GM12878 (cell line): ENCODE measurements around the gene PARN. TPM values are rescaled to one million over a fixed set of nuclear protein-coding genes. Genes with fewer than 3 reads are reported as not detected.

Experiments
- ATAC-seq: fragments of 200-7000 bp; cut with Tn5 transposase; 3 replicates; pipeline ENCODE4 v1.9.1; 2020; ENCODE audit warnings: mild to moderate bottlenecking, moderate library complexity
- BruUV-seq: library from RNA; stranded (reverse); fragments of 400-500 nt; replicated peaks from 2 replicates; lab custom pipeline; 2021; lab: Mats Ljungman, UMichigan
- CTCF ChIA-PET: fragments of 300-600 bp; sonication (Branson Sonifier 250); formaldehyde crosslinking; extraction: SDS; loops from one replicate; lab custom pipeline; 2021; ENCODE audit warnings: inconsistent platforms; lab: Yijun Ruan, JAX
- POLR2A ChIA-PET: fragments of 350-600 bp; formaldehyde crosslinking; extraction: SDS; loops from one replicate; lab custom pipeline; 2021; ENCODE audit warnings: inconsistent platforms; lab: Charles Lee
- RAD21 ChIA-PET: fragments of 300-600 bp; sonication (Branson Sonifier 250); formaldehyde crosslinking; loops from one replicate; lab custom pipeline; 2023; ENCODE audit warnings: antibody characterized with exemption; ENCODE audit not compliant: unreplicated experiment; lab: Charles Lee
- SMC1A ChIA-PET: fragments of 300-600 bp; sonication (Branson Sonifier 250); formaldehyde crosslinking; loops from one replicate; lab custom pipeline; 2023; ENCODE audit not compliant: unreplicated experiment, uncharacterized antibody; lab: Charles Lee
- DNase-seq: peaks from one replicate; pipeline ENCODE4 v3.0.0-alpha.2; 2011; ENCODE audit warnings: low read depth, low spot score
- FAIRE-seq: peaks from 3 replicates; lab custom pipeline; 2011; peaks lifted over from hg19 to GRCh38; lab: Jason Lieb, UNC
- H2AFZ ChIP-seq: 2 replicates; pipeline ENCODE4 v1.6.0; 2011; ENCODE audit warnings: low read depth, low read length, control low read depth; ENCODE audit not compliant: control insufficient read depth
- H3K27ac ChIP-seq: 2 replicates; pipeline ENCODE4 v1.5.1; 2011; ENCODE audit warnings: control low read depth; ENCODE audit not compliant: control insufficient read depth, insufficient read depth
- H3K27me3 ChIP-seq, 2 experiments: replicated peaks in 1 of 2; 2 replicates each; pipeline versions ENCODE4 v1.6.0 to v1.6.1; 2011; ENCODE audit warnings: low read length in 1 of 2; ENCODE audit not compliant: control insufficient read depth in 2 of 2, insufficient read depth in 2 of 2
- H3K36me3 ChIP-seq, 2 experiments: 2 replicates each; pipeline ENCODE4 v1.5.1; 2011; ENCODE audit warnings: low read length in 1 of 2; ENCODE audit not compliant: control insufficient read depth in 2 of 2, insufficient read depth in 2 of 2
- H3K4me1 ChIP-seq: 2 replicates; pipeline ENCODE4 v1.6.1; 2011; ENCODE audit warnings: mild to moderate bottlenecking, low read length, moderate library complexity, mixed read lengths; ENCODE audit not compliant: control insufficient read depth, insufficient read depth
- H3K4me2 ChIP-seq: 2 replicates; pipeline ENCODE4 v1.6.0; 2011; ENCODE audit warnings: control low read depth; ENCODE audit not compliant: control insufficient read depth, insufficient read depth
- H3K4me3 ChIP-seq: fragments of 200-600 bp; sonication (generic); 2 replicates; pipeline ENCODE4 v1.5.1; 2016
- H3K79me2 ChIP-seq: 2 replicates; pipeline ENCODE4 v1.6.0; 2011; ENCODE audit warnings: low read length; ENCODE audit not compliant: control insufficient read depth, insufficient read depth
- H3K9ac ChIP-seq: 2 replicates; pipeline ENCODE4 v1.8.0; 2011; ENCODE audit warnings: low read length, control low read depth, mixed read lengths; ENCODE audit not compliant: control insufficient read depth, insufficient read depth
- H3K9me3 ChIP-seq: replicated peaks from 3 replicates; pipeline ENCODE4 v1.5.1; 2011; ENCODE audit warnings: mild to moderate bottlenecking, low read length; ENCODE audit not compliant: control insufficient read depth, insufficient read depth
- H4K20me1 ChIP-seq: 2 replicates; pipeline ENCODE4 v1.6.0; 2011; ENCODE audit not compliant: control insufficient read depth, insufficient read depth
- ASH2L ChIP-seq: fragments of 300-600, 200-600 bp; sonication (generic); IDR thresholded peaks from 2 replicates; pipeline ENCODE4 v1.6.1; 2017; ENCODE audit warnings: low read depth, mild to moderate bottlenecking, borderline replicate concordance
- CUX1 ChIP-seq: IDR thresholded peaks from 2 replicates; pipeline ENCODE4 v1.6.1; 2012; ENCODE audit warnings: improper control_type of control experiment, low read depth, low read length; ENCODE audit not compliant: insufficient replicate concordance
- MYB ChIP-seq: fragments of 150-350 bp; IDR thresholded peaks from 2 replicates; pipeline ENCODE4 v1.6.1; 2014; ENCODE audit warnings: mild to moderate bottlenecking, low read depth, low read length, borderline replicate concordance
- NFXL1 ChIP-seq: fragments of 450-650 bp; IDR thresholded peaks from 2 replicates; pipeline ENCODE4 v1.6.1; 2017; ENCODE audit warnings: antibody characterized with exemption, mild to moderate bottlenecking, borderline replicate concordance
- NFYB ChIP-seq: IDR thresholded peaks from 2 replicates; pipeline ENCODE4 v1.6.1; 2011; ENCODE audit warnings: low read depth, mild to moderate bottlenecking, low read length, improper control_type of control experiment, moderate library complexity; ENCODE audit not compliant: insufficient read depth
- RB1 ChIP-seq: fragments of 450-650 bp; formaldehyde crosslinking; IDR thresholded peaks from 2 replicates; pipeline ENCODE4 v1.6.1; 2017; ENCODE audit warnings: mild to moderate bottlenecking, borderline replicate concordance
- RUNX3 ChIP-seq: IDR thresholded peaks from 2 replicates; pipeline ENCODE4 v1.6.1; 2012; ENCODE audit warnings: low read length, inconsistent platforms
- ZBTB11 ChIP-seq: fragments of 450-650 bp; formaldehyde crosslinking; IDR thresholded peaks from 2 replicates; pipeline ENCODE4 v1.5.0; 2022; ENCODE audit warnings: mild to moderate bottlenecking, missing genetic modification characterization
- ZNF592 ChIP-seq: fragments of 450-650 bp; IDR thresholded peaks from 2 replicates; pipeline ENCODE4 v1.6.1; 2017; ENCODE audit warnings: mild to moderate bottlenecking, moderate library complexity
- ZSCAN29 ChIP-seq: fragments of 450-650 bp; IDR thresholded peaks from 2 replicates; pipeline ENCODE4 v1.6.1; 2017; ENCODE audit warnings: mild to moderate bottlenecking, moderate library complexity
- ZZZ3 ChIP-seq: IDR thresholded peaks from 2 replicates; pipeline ENCODE4 v1.6.1; 2011; ENCODE audit warnings: low read depth; ENCODE audit not compliant: control insufficient read depth, insufficient read length
- WGBS: methylation state at CpG from one replicate; pipeline ENCODE4 v1.1.6; 2016; ENCODE audit warnings: low lambda C conversion rate; ENCODE audit not compliant: insufficient replicate concordance, insufficient coverage; ENCODE audit errors: missing lambda C conversion rate; 5-methylcytosine and 5-hydroxymethylcytosine counted together
- in situ Hi-C: fragments of 300-500 bp; cut with MboI; formaldehyde crosslinking; loops from 9 replicates; pipeline ENCODE4 v1.14.3; 2018; ENCODE audit warnings: mixed read lengths
- intact Hi-C: fragments of 100-400 bp; cut with micrococcal nuclease; formaldehyde crosslinking; loops from one replicate; pipeline ENCODE4 v1.14.2; 2022; ENCODE audit not compliant: unreplicated experiment
- polyA plus RNA-seq, 11 experiments: library from polyadenylated mRNA; depleted of rRNA in 4 of 11; unstranded in 6 of 11; stranded (reverse) in 5 of 11; fragments of >200 nt; fragmentation: Nextera tagmentation in 4 of 11; fragmentation: Illumina TruSeq in 1 of 11; extraction: Ambion mirVana in 4 of 11; extraction: Trizol in 1 of 11; gene quantifications; 1 replicate in 1 of 11; 2 replicates in 10 of 11; pipeline versions ENCODE4 v1.2.1 to v1.2.3, GENCODE V29; 2011 to 2016; ENCODE audit warnings: inconsistent platforms in 2 of 11, missing spikeins in 2 of 11, low read depth in 1 of 11
- total RNA-seq, 4 experiments: library from RNA; depleted of rRNA in 3 of 4; stranded (reverse); fragments of >200 nt in 3 of 4; fragmentation: Illumina TruSeq in 1 of 4; extraction: Trizol in 1 of 4; gene quantifications; 2 replicates each; pipeline versions ENCODE4 v1.2.1 to v1.2.3, GENCODE V29; 2013 to 2021

The PARN gene
- total and polyA plus RNA-seq, 10 of the 15 experiments (the other 5 are each of a cell fraction or from before 2014, with no cell fraction given) = 15.6 to 77.3 (median 47.7) TPM

DNA sequence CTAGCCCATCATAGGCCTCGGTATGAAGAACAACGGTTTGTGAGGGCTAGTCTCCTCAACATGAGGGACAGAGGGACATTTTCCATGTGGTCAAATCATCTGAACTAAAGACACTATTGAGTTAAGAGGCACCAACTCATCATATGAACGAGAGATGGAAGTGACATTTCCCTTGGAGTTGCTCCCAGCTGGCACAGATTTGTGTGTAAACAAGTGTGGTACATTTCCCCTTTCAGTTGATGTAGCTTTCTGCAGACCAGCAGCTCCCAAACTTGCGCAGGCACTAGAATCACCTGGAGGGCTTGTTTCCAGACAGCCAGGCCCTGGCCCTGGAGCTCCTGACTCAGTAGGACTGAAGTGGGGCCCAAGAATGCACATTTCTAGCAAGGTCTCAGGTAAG, 205.5 kb downstream of the PARN start:
- H3K36me3 ChIP-seq = no peaks in the 10 kb centered on the region
- CTCF ChIA-PET = no interaction called here
- no peak for ATAC-seq
- intact Hi-C loops (no loop called here), in situ Hi-C loops (no loop called here)
- FAIRE-seq = no peak
- 86% methylated on average over 4 of the region's 4 CpGs for WGBS
- TF ChIP-seq NFXL1 (no peak), RUNX3 (no peak), ZZZ3 (no peak), NFYB (no peak), CUX1 (no peak), ZNF592 (no peak), RB1 (no peak), MYB (no peak), ZSCAN29 (no peak), ASH2L (no peak), ZBTB11 (CRISPR knock-in tag) (no peak)
- H3K27ac ChIP-seq = no peak overlapping the region
- H3K9me3 ChIP-seq = no peaks in the 10 kb centered on the region
- DNase-seq = no peak
- H2AFZ ChIP-seq = no peak overlapping the region
- H3K4me3 ChIP-seq = no peak overlapping the region
- H3K27me3 ChIP-seq = no peaks in the 10 kb centered on the region
- no peaks in the 10 kb centered on the region for H3K79me2 ChIP-seq
- H3K4me2 ChIP-seq = no peak overlapping the region
- H3K4me1 ChIP-seq = no peaks in the 10 kb centered on the region
- H4K20me1 ChIP-seq = no peaks in the 10 kb centered on the region
- POLR2A ChIA-PET = no interaction called here
- no peak overlapping the region for H3K9ac ChIP-seq
- RAD21 ChIA-PET = no interaction called here
- no TSS peak for BruUV-seq
- SMC1A ChIA-PET = no interaction called here
